A673 (cell line): ENCODE measurements around the gene INPP5B.

Experiments used
- EZH2 ChIP-seq: fragments of 200-600 bp; sonication (generic); IDR thresholded peaks from 2 replicates; pipeline ENCODE4 v1.6.1; 2017; ENCODE audit warnings: borderline replicate concordance, low read depth, mild to moderate bottlenecking, mixed read lengths, antibody characterized with exemption, low read length; ENCODE audit not compliant: poor library complexity, severe bottlenecking
- TF ChIP-seq, protein P1 (sequence below): fragments of 300-800, 200-600 bp; sonication (generic); conservative IDR thresholded peaks from 2 replicates; pipeline ENCODE4 v1.5.1; 2017; ENCODE audit warnings: low read depth, mild to moderate bottlenecking, antibody characterized with exemption, low read length, moderate library complexity, mixed read lengths

DNA sequence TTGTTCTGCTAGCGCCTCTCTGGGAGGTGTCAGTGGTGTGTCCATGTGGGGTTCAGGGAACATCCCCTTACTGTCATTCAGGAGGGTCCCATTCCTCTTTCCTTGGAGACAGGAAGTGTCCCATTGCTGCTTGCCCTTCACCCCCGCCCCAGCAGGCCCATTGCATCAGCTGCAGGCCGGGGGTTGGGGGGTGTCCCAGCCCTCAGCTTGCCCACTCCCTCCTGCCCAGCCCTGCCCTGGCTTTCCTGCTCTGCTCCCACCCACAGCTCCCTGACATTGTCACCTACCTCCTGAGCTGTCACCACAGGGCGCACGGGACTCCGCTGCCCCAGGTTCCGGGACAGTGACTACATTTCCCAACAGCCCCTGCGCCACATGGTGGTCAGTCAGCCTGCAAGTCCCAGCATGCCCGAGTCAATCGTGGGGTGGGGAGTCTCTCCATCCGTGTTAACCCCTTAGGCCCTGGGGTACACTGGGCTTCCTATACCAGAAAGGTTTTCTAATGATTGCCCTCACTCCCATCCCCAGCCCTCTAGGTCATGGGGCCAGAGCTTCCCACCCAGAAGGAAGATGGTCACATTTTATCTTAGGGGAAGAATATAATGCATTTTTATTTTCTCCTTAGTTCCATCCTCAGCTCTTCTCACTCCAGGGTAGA lies at the start of gene INPP5B:
- TF ChIP-seq, protein P1, sequence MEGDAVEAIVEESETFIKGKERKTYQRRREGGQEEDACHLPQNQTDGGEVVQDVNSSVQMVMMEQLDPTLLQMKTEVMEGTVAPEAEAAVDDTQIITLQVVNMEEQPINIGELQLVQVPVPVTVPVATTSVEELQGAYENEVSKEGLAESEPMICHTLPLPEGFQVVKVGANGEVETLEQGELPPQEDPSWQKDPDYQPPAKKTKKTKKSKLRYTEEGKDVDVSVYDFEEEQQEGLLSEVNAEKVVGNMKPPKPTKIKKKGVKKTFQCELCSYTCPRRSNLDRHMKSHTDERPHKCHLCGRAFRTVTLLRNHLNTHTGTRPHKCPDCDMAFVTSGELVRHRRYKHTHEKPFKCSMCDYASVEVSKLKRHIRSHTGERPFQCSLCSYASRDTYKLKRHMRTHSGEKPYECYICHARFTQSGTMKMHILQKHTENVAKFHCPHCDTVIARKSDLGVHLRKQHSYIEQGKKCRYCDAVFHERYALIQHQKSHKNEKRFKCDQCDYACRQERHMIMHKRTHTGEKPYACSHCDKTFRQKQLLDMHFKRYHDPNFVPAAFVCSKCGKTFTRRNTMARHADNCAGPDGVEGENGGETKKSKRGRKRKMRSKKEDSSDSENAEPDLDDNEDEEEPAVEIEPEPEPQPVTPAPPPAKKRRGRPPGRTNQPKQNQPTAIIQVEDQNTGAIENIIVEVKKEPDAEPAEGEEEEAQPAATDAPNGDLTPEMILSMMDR: no peak
- no peak for TF ChIP-seq EZH2
